K562 (cell line): ENCODE results near the gene ST7. TPM values are rescaled to one million over a fixed set of nuclear protein-coding genes. Genes with fewer than 3 reads are reported as not detected.

ENCODE experiments used
- ATAC-seq: fragments of 200-7000 bp; cut with Tn5 transposase; 3 replicates; pipeline ENCODE4 v1.9.1; 2020; ENCODE audit warnings: moderate library complexity
- BruUV-seq: library from RNA; stranded (reverse); fragments of 400-500 nt; replicated peaks from 2 replicates; lab custom pipeline; 2021; lab: Mats Ljungman, UMichigan
- CTCF ChIA-PET: fragments of 300-600 bp; formaldehyde crosslinking; extraction: SDS; loops from one replicate; lab custom pipeline; 2021; ENCODE audit warnings: low intra/inter-chr PET ratio; lab: Yijun Ruan, JAX
- POLR2A ChIA-PET: fragments of 300-600, 350-650 bp; sonication (Branson Sonifier 250); formaldehyde crosslinking; extraction: SDS; loops from one replicate; lab custom pipeline; 2021; ENCODE audit warnings: antibody characterized with exemption, inconsistent platforms; lab: Yijun Ruan, JAX
- DNase-seq, 4 experiments: peaks; one replicate each; pipeline versions ENCODE4 v3.0.0 to v3.0.0-alpha.2; 2011 to 2018; ENCODE audit warnings: low spot score in 3 of 4, mixed read lengths in 3 of 4; ENCODE audit errors: extremely low read depth in 1 of 4
- FAIRE-seq: peaks from 2 replicates; lab custom pipeline; 2011; peaks lifted over from hg19 to GRCh38; lab: Jason Lieb, UNC
- H2AFZ ChIP-seq: 2 replicates; pipeline ENCODE4 v1.6.0; 2011; ENCODE audit warnings: low read depth, low read length, control low read depth, inconsistent platforms
- H3K27ac ChIP-seq: fragments of 200-600 bp; 3 replicates; pipeline ENCODE4 v1.8.0; 2011; ENCODE audit warnings: low read depth, mild to moderate bottlenecking, control low read depth, inconsistent platforms, low read length, moderate library complexity, mixed read lengths; ENCODE audit errors: extremely low read depth
- H3K27me3 ChIP-seq, 2 experiments: fragments of 300-600 bp in 1 of 2; 2 replicates in 1 of 2; 3 replicates in 1 of 2; pipeline versions ENCODE4 v1.6.0 to v1.8.0; 2011; ENCODE audit warnings: inconsistent platforms in 2 of 2, low read length in 2 of 2, mild to moderate bottlenecking in 1 of 2, mixed read lengths in 1 of 2, moderate library complexity in 1 of 2; ENCODE audit not compliant: control insufficient read depth in 2 of 2, insufficient read depth in 2 of 2
- H3K36me3 ChIP-seq: fragments of 300-600 bp; 3 replicates; pipeline ENCODE4 v1.8.0; 2011; ENCODE audit warnings: mild to moderate bottlenecking, low read length, inconsistent platforms; ENCODE audit not compliant: control insufficient read depth, insufficient read depth
- H3K4me1 ChIP-seq, 2 experiments: fragments of 200-600 bp in 1 of 2; replicated peaks in 1 of 2; 2 replicates in 1 of 2; 3 replicates in 1 of 2; pipeline versions ENCODE4 v1.5.1 to v1.8.0; 2011; ENCODE audit warnings: inconsistent platforms in 2 of 2, low read length in 2 of 2, mild to moderate bottlenecking in 1 of 2, mixed read lengths in 1 of 2, moderate library complexity in 1 of 2; ENCODE audit not compliant: control insufficient read depth in 2 of 2, insufficient read depth in 2 of 2
- H3K4me2 ChIP-seq: 2 replicates; pipeline ENCODE4 v1.6.1; 2011; ENCODE audit warnings: low read length, control low read depth, inconsistent platforms, mixed read lengths; ENCODE audit not compliant: insufficient read depth
- H3K4me3 ChIP-seq: fragments of 200-600 bp; sonication (generic), shearing (Covaris generic); 2 replicates; pipeline ENCODE4 v1.5.1; 2016; ENCODE audit warnings: control low read depth, inconsistent platforms
- H3K79me2 ChIP-seq: fragments of 200-600 bp; 3 replicates; pipeline ENCODE4 v1.8.0; 2011; ENCODE audit warnings: low read length, inconsistent platforms; ENCODE audit not compliant: control insufficient read depth, insufficient read depth
- H3K9ac ChIP-seq, 2 experiments: 2 replicates each; pipeline versions ENCODE4 v1.6.0 to v1.6.1; 2011; ENCODE audit warnings: low read depth in 2 of 2, low read length in 2 of 2, control low read depth in 1 of 2, inconsistent platforms in 1 of 2, mild to moderate bottlenecking in 1 of 2, mixed read lengths in 1 of 2; ENCODE audit not compliant: insufficient read depth in 1 of 2
- H3K9me1 ChIP-seq: one replicate; pipeline ENCODE4 v1.6.0; 2011; ENCODE audit warnings: inconsistent platforms, mild to moderate bottlenecking, low read length, moderate library complexity; ENCODE audit not compliant: control insufficient read depth, insufficient read depth
- H3K9me3 ChIP-seq: replicated peaks from 2 replicates; pipeline ENCODE4 v1.5.1; 2011; ENCODE audit warnings: low read depth, low read length, inconsistent platforms; ENCODE audit not compliant: control insufficient read depth, insufficient read depth
- H4K20me1 ChIP-seq: replicated peaks from 2 replicates; pipeline ENCODE4 v1.6.1; 2011; ENCODE audit warnings: low read length, inconsistent platforms, mixed read lengths; ENCODE audit not compliant: control insufficient read depth, insufficient read depth
- HNRNPLL ChIP-seq: fragments of 200-400 bp; formaldehyde crosslinking; IDR thresholded peaks from 2 replicates; pipeline ENCODE4 v1.6.1; 2017; ENCODE audit warnings: low read length, low read depth, mild to moderate bottlenecking; ENCODE audit not compliant: poor library complexity, severe bottlenecking
- KAT8 ChIP-seq: fragments of 450-650 bp; IDR thresholded peaks from 2 replicates; pipeline ENCODE4 v1.6.1; 2016; ENCODE audit warnings: low read depth, mild to moderate bottlenecking
- MAZ ChIP-seq, 2 experiments: fragments of 450-650 bp in 1 of 2; sonication (generic) in 1 of 2; formaldehyde crosslinking; IDR thresholded peaks in 1 of 2; conservative IDR thresholded peaks in 1 of 2; 2 replicates each; pipeline versions ENCODE4 v1.4.0 to v1.5.0; 2020; ENCODE audit warnings: mild to moderate bottlenecking in 1 of 2, missing genetic modification reagents in 1 of 2
- MYNN ChIP-seq, 2 experiments: sonication (generic); formaldehyde crosslinking in 1 of 2; IDR thresholded peaks; 2 replicates each; pipeline versions ENCODE4 v1.5.0 to v1.6.1; 2016 to 2020; ENCODE audit warnings: antibody characterized with exemption in 1 of 2, missing genetic modification reagents in 1 of 2
- PKNOX1 ChIP-seq: fragments of 450-650 bp; IDR thresholded peaks from 2 replicates; pipeline ENCODE4 v1.6.1; 2016
- RFX1 ChIP-seq: fragments of 450-650 bp; IDR thresholded peaks from 2 replicates; pipeline ENCODE4 v1.6.1; 2016; ENCODE audit warnings: mild to moderate bottlenecking, moderate library complexity
- TRIM25 ChIP-seq: fragments of 450-650 bp; IDR thresholded peaks from 2 replicates; pipeline ENCODE4 v1.7.0; 2016; ENCODE audit warnings: borderline replicate concordance
- TRIM28 ChIP-seq: fragments of 450-650 bp; IDR thresholded peaks from 2 replicates; pipeline ENCODE4 v1.6.1; 2017
- ZMIZ1 ChIP-seq, 2 experiments: fragments of 150-350 bp in 1 of 2; IDR thresholded peaks; 2 replicates each; pipeline ENCODE4 v1.6.1; 2012 to 2016; ENCODE audit warnings: low read depth in 2 of 2, low read length in 2 of 2, mild to moderate bottlenecking in 1 of 2, moderate library complexity in 1 of 2
- WGBS: fragments of 100-300 bp; shearing (Covaris generic); methylation state at CpG from one replicate; pipeline ENCODE4 v1.1.6; 2016; ENCODE audit warnings: low coverage, mixed read lengths; ENCODE audit not compliant: insufficient coverage; ENCODE audit errors: missing lambda C conversion rate; 5-methylcytosine and 5-hydroxymethylcytosine counted together
- in situ Hi-C: fragments of 300-500 bp; cut with MboI; formaldehyde crosslinking; loops from 4 replicates; pipeline ENCODE4 v1.15.0; 2018; ENCODE audit warnings: inconsistent platforms, mixed read lengths
- intact Hi-C: fragments of 100-400 bp; cut with micrococcal nuclease; formaldehyde crosslinking; loops from 2 replicates; pipeline ENCODE4 v1.14.2; 2022
- polyA plus RNA-seq, 8 experiments: library from polyadenylated mRNA; depleted of rRNA in 4 of 8; stranded (reverse) in 5 of 8; unstranded in 3 of 8; fragments of >200 nt; fragmentation: Nextera tagmentation in 2 of 8; fragmentation: Illumina TruSeq in 1 of 8; extraction: Ambion mirVana in 2 of 8; extraction: Trizol in 1 of 8; gene quantifications; 2 replicates each; pipeline versions ENCODE4 v1.2.1 to v1.2.3, GENCODE V29; 2011 to 2014; ENCODE audit warnings: inconsistent platforms in 1 of 8, missing spikeins in 1 of 8
- total RNA-seq, 7 experiments: library from RNA; depleted of rRNA in 6 of 7; stranded (reverse); fragments of >200 nt in 6 of 7; fragmentation: Illumina TruSeq in 2 of 7; extraction: Trizol in 2 of 7; gene quantifications; 2 replicates each; pipeline versions ENCODE4 v1.2.1 to v1.2.3, GENCODE V29; 2011 to 2021; ENCODE audit warnings: low replicate concordance in 1 of 7
- TF ChIP-seq, protein P1 (sequence below): fragments of 450-650 bp; formaldehyde crosslinking; IDR thresholded peaks from 2 replicates; pipeline ENCODE4 v1.4.0; 2020; ENCODE audit warnings: mild to moderate bottlenecking
- TF ChIP-seq, protein P2 (sequence below), 2 experiments: fragments of 450-650 bp in 1 of 2; sonication (generic) in 1 of 2; formaldehyde crosslinking; conservative IDR thresholded peaks; 2 replicates each; pipeline versions ENCODE4 v1.4.0 to v1.8.1; 2020 to 2022; ENCODE audit warnings: mild to moderate bottlenecking in 1 of 2, missing genetic modification reagents in 1 of 2

The ST7 gene
- total and polyA plus RNA-seq, 9 of the 15 experiments (the other 6 are each of a cell fraction or from before 2014, with no cell fraction given), result 23.9 to 56.3 (median 36.9) TPM

GRCh38 chr7:117006907-117007684 lies 53.8 kb downstream of the ST7 start:
- BruUV-seq, result no TSS peak
- H3K27ac ChIP-seq, result no peak overlapping the region
- H3K9me1 ChIP-seq, result no peaks in the 10 kb centered on the region
- peaks cover 20% of the 10 kb centered on the region; the same call in 2 of the 3 replicates for H3K79me2 ChIP-seq
- DNase-seq (no peak), FAIRE-seq (no peak), ATAC-seq (no peak)
- POLR2A ChIA-PET, result interaction anchor here (0.7 to 2.8 kb wide), 7 partner anchors 10 to 991 kb away, joined by 3 to 10 read pairs (median 5); no protein-coding TSS in a partner anchor
- H3K4me1 ChIP-seq, result peaks cover 4 to 33% of the 10 kb centered on the region in 2 experiments; a peak in 4 of 5 replicates
- no peak overlapping the region for H3K4me2 ChIP-seq
- in situ Hi-C loops, result loop anchor here (10.0 kb wide), 1 partner anchor 108 kb away; no protein-coding TSS in a partner anchor
- intact Hi-C loops, result loop anchor here (5.0 kb wide), 1 partner anchor 110 kb away; no protein-coding TSS in a partner anchor
- no peaks in the 10 kb centered on the region for H3K9me3 ChIP-seq
- no peaks in the 10 kb centered on the region for H3K27me3 ChIP-seq
- CTCF ChIA-PET, result no interaction called here
- WGBS, result 58% methylated on average over 5 of the region's 5 CpGs
- no peaks in the 10 kb centered on the region for H3K36me3 ChIP-seq
- H3K9ac ChIP-seq, result no peak overlapping the region
- no peak overlapping the region for H3K4me3 ChIP-seq
- H2AFZ ChIP-seq, result no peak overlapping the region
- H4K20me1 ChIP-seq, result no peaks in the 10 kb centered on the region
- TF ChIP-seq MAZ (CRISPR knock-in tag; conservative IDR thresholded peaks at IDR 0.05 in 1 of 2, IDR thresholded peaks at IDR 0.05 in 1 of 2) (no peak), HNRNPLL (no peak), TRIM28 (no peak), TRIM25 (no peak), KAT8 (no peak), PKNOX1 (no peak), MYNN (IDR thresholded peaks at IDR 0.05) (no peak), MYNN (CRISPR knock-in tag; IDR thresholded peaks at IDR 0.05) (no peak), RFX1 (no peak), ZMIZ1 (IDR thresholded peaks at IDR 0.05; ENCODE audit: low read depth in 2 of 2, low read length in 2 of 2) (no peak)
- TF ChIP-seq, protein P1, sequence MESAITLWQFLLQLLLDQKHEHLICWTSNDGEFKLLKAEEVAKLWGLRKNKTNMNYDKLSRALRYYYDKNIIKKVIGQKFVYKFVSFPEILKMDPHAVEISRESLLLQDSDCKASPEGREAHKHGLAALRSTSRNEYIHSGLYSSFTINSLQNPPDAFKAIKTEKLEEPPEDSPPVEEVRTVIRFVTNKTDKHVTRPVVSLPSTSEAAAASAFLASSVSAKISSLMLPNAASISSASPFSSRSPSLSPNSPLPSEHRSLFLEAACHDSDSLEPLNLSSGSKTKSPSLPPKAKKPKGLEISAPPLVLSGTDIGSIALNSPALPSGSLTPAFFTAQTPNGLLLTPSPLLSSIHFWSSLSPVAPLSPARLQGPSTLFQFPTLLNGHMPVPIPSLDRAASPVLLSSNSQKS (CRISPR knock-in tag), result no peak
- TF ChIP-seq, protein P2, sequence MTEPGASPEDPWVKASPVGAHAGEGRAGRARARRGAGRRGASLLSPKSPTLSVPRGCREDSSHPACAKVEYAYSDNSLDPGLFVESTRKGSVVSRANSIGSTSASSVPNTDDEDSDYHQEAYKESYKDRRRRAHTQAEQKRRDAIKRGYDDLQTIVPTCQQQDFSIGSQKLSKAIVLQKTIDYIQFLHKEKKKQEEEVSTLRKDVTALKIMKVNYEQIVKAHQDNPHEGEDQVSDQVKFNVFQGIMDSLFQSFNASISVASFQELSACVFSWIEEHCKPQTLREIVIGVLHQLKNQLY (CRISPR knock-in tag; conservative IDR thresholded peaks at IDR 0.05), result no peak
